Peyer's patch (tissue), 4 donors: ENCODE results near the gene SLC26A8. TPM values are rescaled to one million over a fixed set of nuclear protein-coding genes. Genes with fewer than 3 reads are reported as not detected.

Experiments used
- DNase-seq, 3 donors: peaks; one replicate each; pipeline ENCODE4 v3.0.0-alpha.2; 2017 to 2019
- H3K27ac ChIP-seq, 4 donors: fragments of 200-600 bp; sonication (generic); one replicate each; pipeline ENCODE4 v1.5.1; 2016 to 2019
- H3K27me3 ChIP-seq, 2 donors: fragments of 200-600 bp; sonication (generic); one replicate each; pipeline ENCODE4 v1.5.1; 2019
- H3K36me3 ChIP-seq, 3 donors: fragments of 200-600 bp; sonication (generic); one replicate each; pipeline ENCODE4 v1.5.1; 2016 to 2019
- H3K4me1 ChIP-seq, 4 donors: fragments of 200-600 bp; sonication (generic); one replicate each; pipeline ENCODE4 v1.5.1; 2016 to 2019
- H3K4me3 ChIP-seq, 4 donors: fragments of 200-600 bp; sonication (generic); 1 replicate in 3 of 4; 2 replicates in 1 of 4; pipeline ENCODE4 v1.5.1; 2016 to 2019; ENCODE audit warnings: mild to moderate bottlenecking in 1 of 4
- H3K9me3 ChIP-seq, 4 donors: fragments of 200-600 bp; sonication (generic); one replicate each; pipeline ENCODE4 v1.5.1; 2016 to 2019; ENCODE audit warnings: mild to moderate bottlenecking in 1 of 4
- POLR2A ChIP-seq, 2 donors: fragments of 450-650 bp; IDR thresholded peaks; one replicate each; pipeline ENCODE4 v1.5.1; 2017; ENCODE audit warnings: antibody characterized with exemption in 2 of 2, mild to moderate bottlenecking in 2 of 2, moderate library complexity in 2 of 2
- total RNA-seq, 4 donors: library from RNA; depleted of rRNA; stranded (reverse); fragments of >200 nt; gene quantifications; one replicate each; pipeline ENCODE4 v1.1.0, GENCODE V29; 2016
- TF ChIP-seq, protein P1 (sequence below), 6 experiments: fragments of 450-650 bp in 4 of 6; fragments of 200-600 bp in 2 of 6; sonication (generic) in 1 of 6; IDR thresholded peaks; one replicate each; pipeline ENCODE4 v1.5.1; 2017 to 2019; ENCODE audit warnings: antibody characterized with exemption in 6 of 6, mild to moderate bottlenecking in 3 of 6, moderate library complexity in 1 of 6

SLC26A8 gene
- total RNA-seq, 4 donors from 2014 or later: 1.7 TPM; not detected in 3

DNA sequence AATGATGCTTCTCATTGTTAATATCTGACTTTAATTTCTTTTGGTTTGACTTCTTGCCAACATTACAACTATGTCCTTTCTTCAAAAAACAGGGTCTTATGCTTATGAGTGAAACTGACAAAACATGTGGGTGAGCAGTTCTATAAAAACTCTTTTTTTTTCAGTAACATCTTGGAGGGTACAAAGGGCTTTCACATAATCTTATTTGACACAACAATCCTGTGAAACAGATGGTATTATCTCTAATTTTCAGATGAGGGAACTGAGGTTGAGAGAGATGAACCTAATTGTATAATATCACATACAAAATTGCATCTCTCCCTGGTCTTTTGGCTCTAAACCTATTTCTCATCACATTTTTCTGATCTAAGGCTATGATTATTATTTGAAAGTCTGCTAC, 41.5 kb upstream of the SLC26A8 start:
- Histone ChIP-seq H3K4me3 (no peak overlapping the region), H3K9me3 (no peaks in the 10 kb centered on the region), H3K36me3 (peaks cover 0 to under 1% (median 0%) of the 10 kb centered on the region in 3 donors), H3K27ac (peak overlapping the region in 1 of 4 donors; percentile 76), H3K4me1 (peaks cover 0 to 50% (median 10%) of the 10 kb centered on the region in 4 donors), H3K27me3 (no peaks in the 10 kb centered on the region)
- TF ChIP-seq, protein P1, sequence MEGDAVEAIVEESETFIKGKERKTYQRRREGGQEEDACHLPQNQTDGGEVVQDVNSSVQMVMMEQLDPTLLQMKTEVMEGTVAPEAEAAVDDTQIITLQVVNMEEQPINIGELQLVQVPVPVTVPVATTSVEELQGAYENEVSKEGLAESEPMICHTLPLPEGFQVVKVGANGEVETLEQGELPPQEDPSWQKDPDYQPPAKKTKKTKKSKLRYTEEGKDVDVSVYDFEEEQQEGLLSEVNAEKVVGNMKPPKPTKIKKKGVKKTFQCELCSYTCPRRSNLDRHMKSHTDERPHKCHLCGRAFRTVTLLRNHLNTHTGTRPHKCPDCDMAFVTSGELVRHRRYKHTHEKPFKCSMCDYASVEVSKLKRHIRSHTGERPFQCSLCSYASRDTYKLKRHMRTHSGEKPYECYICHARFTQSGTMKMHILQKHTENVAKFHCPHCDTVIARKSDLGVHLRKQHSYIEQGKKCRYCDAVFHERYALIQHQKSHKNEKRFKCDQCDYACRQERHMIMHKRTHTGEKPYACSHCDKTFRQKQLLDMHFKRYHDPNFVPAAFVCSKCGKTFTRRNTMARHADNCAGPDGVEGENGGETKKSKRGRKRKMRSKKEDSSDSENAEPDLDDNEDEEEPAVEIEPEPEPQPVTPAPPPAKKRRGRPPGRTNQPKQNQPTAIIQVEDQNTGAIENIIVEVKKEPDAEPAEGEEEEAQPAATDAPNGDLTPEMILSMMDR (IDR thresholded peaks at IDR 0.05): no peak
- no peak for TF ChIP-seq POLR2A (IDR thresholded peaks at IDR 0.05)
- DNase-seq: no peak

DNA sequence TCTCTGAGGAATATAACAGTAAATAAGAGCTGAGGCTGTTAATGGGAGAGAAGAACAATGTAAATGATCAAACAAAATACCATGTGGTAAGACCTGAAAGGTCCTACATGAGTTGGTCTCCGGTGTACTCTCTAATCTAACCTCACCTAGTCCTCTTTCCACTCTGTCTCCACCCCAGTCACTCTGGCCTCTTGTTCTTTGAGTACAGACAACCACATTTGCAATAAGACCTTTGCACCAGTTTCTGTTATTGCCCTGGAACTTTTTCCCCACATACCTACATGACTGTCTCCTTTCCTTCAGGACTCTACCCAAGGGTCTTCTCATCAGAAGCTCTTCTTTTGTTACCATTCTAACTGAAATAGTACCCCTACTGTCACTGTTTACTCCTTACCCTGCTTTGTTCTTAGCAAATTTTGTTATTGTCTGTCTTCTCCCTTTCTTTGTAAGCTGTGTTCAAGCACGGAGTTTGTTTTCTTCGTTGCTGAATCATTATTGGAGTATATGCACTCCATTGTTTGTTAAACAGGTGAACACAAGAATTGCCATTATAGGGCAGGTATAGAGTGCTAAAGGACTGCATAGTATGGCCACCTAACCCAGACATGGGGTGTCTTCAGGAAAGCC, 40.4 kb upstream of the SLC26A8 start:
- Histone ChIP-seq H3K27ac (peak overlapping the region in 3 of 4 donors; percentile 11 to 76 (median 75)), H3K4me1 (peaks cover 0 to 50% (median 10%) of the 10 kb centered on the region in 4 donors), H3K36me3 (peaks cover 0 to 11% (median 0%) of the 10 kb centered on the region in 3 donors), H3K27me3 (no peaks in the 10 kb centered on the region), H3K9me3 (no peaks in the 10 kb centered on the region), H3K4me3 (no peak overlapping the region)
- peak in 1 of 3 donors; percentile 60 for DNase-seq
- TF ChIP-seq POLR2A (IDR thresholded peaks at IDR 0.05): no peak
- TF ChIP-seq, protein P1 (IDR thresholded peaks at IDR 0.05): no peak

DNA sequence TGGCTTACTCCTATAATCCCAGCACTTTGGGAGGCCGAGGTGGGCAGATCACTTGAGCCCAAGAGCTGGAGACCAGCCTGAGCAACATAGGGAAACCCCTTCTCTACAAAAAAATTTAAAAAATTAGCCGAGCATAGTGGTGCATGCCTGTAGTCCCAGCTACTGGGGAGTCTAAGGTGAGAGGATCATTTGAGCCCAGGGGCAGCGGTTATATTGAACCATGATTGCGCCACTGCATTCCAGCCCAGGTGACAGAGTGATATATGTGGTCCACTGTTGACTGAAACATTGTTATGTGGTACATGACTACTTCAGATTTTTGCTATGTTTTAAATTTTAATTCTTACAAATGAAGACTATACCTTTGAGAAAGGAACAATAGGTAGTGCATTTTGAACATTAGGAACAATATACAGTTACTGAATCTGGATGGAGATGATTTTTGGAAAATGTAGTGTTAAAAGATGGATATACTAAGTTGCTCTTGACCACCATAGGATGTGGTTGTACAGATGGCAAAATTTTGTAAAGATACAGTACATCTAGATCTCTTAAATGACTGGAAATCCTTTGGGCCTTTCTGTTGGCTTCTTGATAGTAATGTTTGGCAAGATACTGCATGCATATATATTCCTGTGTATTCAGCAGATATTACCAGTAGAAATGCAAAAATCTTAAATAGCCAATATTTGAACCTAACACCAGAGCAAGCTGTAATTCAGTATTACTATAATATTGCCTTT, 39.0 kb upstream of the SLC26A8 start:
- no peaks in the 10 kb centered on the region for H3K9me3 ChIP-seq
- H3K36me3 ChIP-seq: peaks cover 0 to 22% (median 0%) of the 10 kb centered on the region in 3 donors
- no peak overlapping the region for H3K27ac ChIP-seq
- no peak for TF ChIP-seq POLR2A (IDR thresholded peaks at IDR 0.05)
- TF ChIP-seq, protein P1 (IDR thresholded peaks at IDR 0.05): no peak
- no peaks in the 10 kb centered on the region for H3K27me3 ChIP-seq
- no peak for DNase-seq
- peaks cover 0 to 41% (median 7%) of the 10 kb centered on the region in 4 donors for H3K4me1 ChIP-seq
- H3K4me3 ChIP-seq: no peak overlapping the region

DNA sequence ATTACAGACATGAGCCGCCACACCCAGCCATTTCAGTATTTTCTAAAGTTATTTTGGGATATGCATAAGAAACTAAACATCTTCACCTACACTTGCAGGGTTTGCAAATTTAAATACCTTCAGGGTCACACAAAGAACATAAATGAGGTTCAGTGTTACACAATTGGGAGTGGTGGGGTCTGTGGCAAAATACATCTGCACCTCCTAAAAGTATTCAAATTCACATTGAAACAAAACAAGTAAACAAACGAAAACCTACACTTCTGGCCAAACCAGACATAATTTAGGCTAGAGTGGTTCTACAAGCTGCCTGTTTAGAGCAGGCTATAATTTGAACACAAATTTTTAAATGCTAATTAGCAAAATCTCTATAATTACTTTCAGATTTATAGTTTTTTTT, 37.8 kb upstream of the SLC26A8 start:
- no peak overlapping the region for H3K4me3 ChIP-seq
- H3K4me1 ChIP-seq: peaks cover 0 to 31% (median 5%) of the 10 kb centered on the region in 4 donors
- peaks cover 0 to 22% (median 0%) of the 10 kb centered on the region in 3 donors for H3K36me3 ChIP-seq
- no peak overlapping the region for H3K27ac ChIP-seq
- no peaks in the 10 kb centered on the region for H3K9me3 ChIP-seq
- TF ChIP-seq, protein P1 (IDR thresholded peaks at IDR 0.05): no peak
- TF ChIP-seq POLR2A (IDR thresholded peaks at IDR 0.05): no peak
- no peaks in the 10 kb centered on the region for H3K27me3 ChIP-seq
- DNase-seq: no peak

DNA sequence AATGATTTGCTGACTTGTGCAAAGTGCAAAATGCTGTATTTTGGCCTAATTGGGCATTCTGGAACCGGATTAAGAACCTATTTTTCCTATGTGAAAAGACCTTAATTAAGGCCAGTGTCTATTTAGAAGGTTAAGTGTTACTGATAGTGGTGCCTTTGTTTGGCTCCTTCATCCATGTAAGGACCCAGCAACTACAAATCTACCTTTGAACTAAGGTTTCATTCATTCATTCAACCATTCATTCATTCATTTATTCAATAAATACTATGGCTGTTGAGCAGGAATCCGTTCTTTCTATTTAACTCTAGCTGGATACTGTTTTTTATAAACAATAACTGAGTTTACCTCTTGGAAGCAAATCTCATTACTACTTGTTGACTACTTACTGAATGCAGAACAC, 36.8 kb upstream of the SLC26A8 start:
- Histone ChIP-seq H3K4me1 (peaks cover 0 to 21% (median 3%) of the 10 kb centered on the region in 4 donors), H3K4me3 (no peak overlapping the region), H3K27ac (no peak overlapping the region), H3K9me3 (no peaks in the 10 kb centered on the region), H3K27me3 (no peaks in the 10 kb centered on the region), H3K36me3 (peaks cover 0 to 22% (median 0%) of the 10 kb centered on the region in 3 donors)
- no peak for DNase-seq
- TF ChIP-seq, protein P1 (IDR thresholded peaks at IDR 0.05): no peak
- no peak for TF ChIP-seq POLR2A (IDR thresholded peaks at IDR 0.05)
